Measurements from ENCODE around the gene AKNA. TPM values are rescaled to one million over a fixed set of nuclear protein-coding genes. Genes with fewer than 3 reads are reported as not detected.

AKNA gene
- total RNA-seq, 1 donor from 2014 or later, result 16.0 TPM

GRCh38 chr9:114397219-114397847, 9.6 kb upstream of the AKNA start:
- no peaks in the 10 kb centered on the region for H3K9me3 ChIP-seq (ENCODE audit: insufficient read depth, low read depth, low read length)
- H2AFZ ChIP-seq (ENCODE audit: low read depth, low read length), result peak overlapping the region; percentile 51
- FAIRE-seq (no peak), DNase-seq (ENCODE audit: low read depth) (no peak)
- Mint-ChIP-seq H3K4me3 (ENCODE audit: unreplicated experiment) (peak overlapping the region; percentile 91), H3K36me3 (ENCODE audit: low read depth, unreplicated experiment) (peaks cover under 1% of the 10 kb centered on the region), H3K27ac (ENCODE audit: unreplicated experiment) (peak overlapping the region; percentile 73), H3K9me3 (ENCODE audit: unreplicated experiment) (no peaks in the 10 kb centered on the region), H3K27me3 (ENCODE audit: low read depth, unreplicated experiment) (no peaks in the 10 kb centered on the region), H3K4me1 (ENCODE audit: low read depth, unreplicated experiment) (peaks cover 11% of the 10 kb centered on the region)
- H3K4me1 ChIP-seq (ENCODE audit: insufficient read depth, low read length), result peaks cover 3% of the 10 kb centered on the region
- peak overlapping the region; percentile 12 for H3K9ac ChIP-seq (ENCODE audit: low read length)
- no peak overlapping the region for H3K27ac ChIP-seq (ENCODE audit: low read depth, low read length)
- H3K36me3 ChIP-seq (ENCODE audit: insufficient read depth, low read length), result no peaks in the 10 kb centered on the region
- peak overlapping the region; percentile 96 for H3K4me2 ChIP-seq (ENCODE audit: low read length)
- peak; percentile 19 for TF ChIP-seq EZH2 (IDR thresholded peaks at IDR 0.05; ENCODE audit: insufficient read depth, low read length)
- TF ChIP-seq CTCF (IDR thresholded peaks at IDR 0.05; ENCODE audit: insufficient read depth, low read depth, low read length), result no peak
- H3K79me2 ChIP-seq (ENCODE audit: insufficient read depth, low read length), result no peaks in the 10 kb centered on the region
- peaks cover 5% of the 10 kb centered on the region for H3K27me3 ChIP-seq (ENCODE audit: insufficient read depth, low read length)
- no peaks in the 10 kb centered on the region for H4K20me1 ChIP-seq (ENCODE audit: insufficient read depth, low read length)
- H3K4me3 ChIP-seq (ENCODE audit: insufficient read depth, low read depth, low read length), result peak overlapping the region; percentile 74

- Histone ChIP-seq H2AFZ (ENCODE audit: low read depth, low read length) (no peak overlapping the region), H3K9me3 (ENCODE audit: insufficient read depth, low read depth, low read length) (no peaks in the 10 kb centered on the region), H4K20me1 (ENCODE audit: insufficient read depth, low read length) (no peaks in the 10 kb centered on the region), H3K27ac (ENCODE audit: low read depth, low read length) (no peak overlapping the region), H3K27me3 (ENCODE audit: insufficient read depth, low read length) (peaks cover 5% of the 10 kb centered on the region), H3K79me2 (ENCODE audit: insufficient read depth, low read length) (no peaks in the 10 kb centered on the region), H3K36me3 (ENCODE audit: insufficient read depth, low read length) (no peaks in the 10 kb centered on the region), H3K4me3 (ENCODE audit: insufficient read depth, low read depth, low read length) (no peak overlapping the region), H3K4me2 (ENCODE audit: low read length) (peak overlapping the region; percentile 96), H3K9ac (ENCODE audit: low read length) (no peak overlapping the region), H3K4me1 (ENCODE audit: insufficient read depth, low read length) (peaks cover 3% of the 10 kb centered on the region)
- Mint-ChIP-seq H3K27ac (ENCODE audit: unreplicated experiment) (peak overlapping the region; percentile 73), H3K4me1 (ENCODE audit: low read depth, unreplicated experiment) (peaks cover 11% of the 10 kb centered on the region), H3K9me3 (ENCODE audit: unreplicated experiment) (no peaks in the 10 kb centered on the region), H3K36me3 (ENCODE audit: low read depth, unreplicated experiment) (no peaks in the 10 kb centered on the region), H3K27me3 (ENCODE audit: low read depth, unreplicated experiment) (no peaks in the 10 kb centered on the region), H3K4me3 (ENCODE audit: unreplicated experiment) (peak overlapping the region; percentile 91)
- FAIRE-seq (no peak), DNase-seq (ENCODE audit: low read depth) (no peak)
- TF ChIP-seq CTCF (IDR thresholded peaks at IDR 0.05; ENCODE audit: insufficient read depth, low read depth, low read length) (no peak), EZH2 (IDR thresholded peaks at IDR 0.05; ENCODE audit: insufficient read depth, low read length) (no peak)
Measured at GRCh38 chr9:114396558-114397218, 8.9 kb upstream of the AKNA start.

- Mint-ChIP-seq H3K36me3 (ENCODE audit: low read depth, unreplicated experiment) (no peaks in the 10 kb centered on the region), H3K27me3 (ENCODE audit: low read depth, unreplicated experiment) (no peaks in the 10 kb centered on the region), H3K4me1 (ENCODE audit: low read depth, unreplicated experiment) (peaks cover 11% of the 10 kb centered on the region), H3K27ac (ENCODE audit: unreplicated experiment) (no peak overlapping the region), H3K9me3 (ENCODE audit: unreplicated experiment) (no peaks in the 10 kb centered on the region), H3K4me3 (ENCODE audit: unreplicated experiment) (no peak overlapping the region)
- Histone ChIP-seq H3K4me1 (ENCODE audit: insufficient read depth, low read length) (peaks cover 3% of the 10 kb centered on the region), H3K27ac (ENCODE audit: low read depth, low read length) (no peak overlapping the region), H3K9ac (ENCODE audit: low read length) (no peak overlapping the region), H3K9me3 (ENCODE audit: insufficient read depth, low read depth, low read length) (no peaks in the 10 kb centered on the region), H2AFZ (ENCODE audit: low read depth, low read length) (no peak overlapping the region), H3K27me3 (ENCODE audit: insufficient read depth, low read length) (peaks cover 5% of the 10 kb centered on the region), H3K36me3 (ENCODE audit: insufficient read depth, low read length) (no peaks in the 10 kb centered on the region), H3K79me2 (ENCODE audit: insufficient read depth, low read length) (no peaks in the 10 kb centered on the region), H3K4me3 (ENCODE audit: insufficient read depth, low read depth, low read length) (no peak overlapping the region), H4K20me1 (ENCODE audit: insufficient read depth, low read length) (no peaks in the 10 kb centered on the region), H3K4me2 (ENCODE audit: low read length) (no peak overlapping the region)
- DNase-seq (ENCODE audit: low read depth), result no peak
- TF ChIP-seq CTCF (IDR thresholded peaks at IDR 0.05; ENCODE audit: insufficient read depth, low read depth, low read length) (no peak), EZH2 (IDR thresholded peaks at IDR 0.05; ENCODE audit: insufficient read depth, low read length) (no peak)
- FAIRE-seq, result no peak
Measured at GRCh38 chr9:114395768-114396167, 8.0 kb upstream of the AKNA start.
